Measurements from ENCODE around the gene TUSC2.
"Not testable (repeated sequence)": the region's sequence is repeated elsewhere in the genome, so short reads cannot be mapped to it uniquely, and the experiment has no call there.

- not testable (repeated sequence) for TF ChIP-seq CTCF, POLR2A, POLR2AphosphoS5, EP300 (IDR thresholded peaks at IDR 0.05)
These were observed 43.9 kb downstream of the TUSC2 start for GRCh38 chr3:50284121-50284520.
